ENCODE results near the gene XPC.
"Not testable (repeated sequence)": the region's sequence is repeated elsewhere in the genome, so short reads cannot be mapped to it uniquely, and the experiment has no call there.

Gene XPC

GRCh38 chr3:14178247-14179113, at the start of gene XPC, which contains the start of gene LSM3:
TSS of gene XPC (minus strand) at chr3:14178601. CDS start at chr3:14178568, 33 bp downstream.
TSS of gene LSM3 (plus strand) at chr3:14178817. CDS start at chr3:14178861, 44 bp downstream.
- DNase-seq (ENCODE audit: low read depth): peak; percentile 98

GRCh38 chr3:14227856-14228255, 49.5 kb upstream of the XPC start:
- peak; percentile 64 for DNase-seq (ENCODE audit: low read depth)

- not testable (repeated sequence) for DNase-seq (ENCODE audit: low read depth)
Measured at GRCh38 chr3:14226351-14226750, 48.0 kb upstream of the XPC start.

GRCh38 chr3:14225421-14225820, 47.0 kb upstream of the XPC start:
- DNase-seq (ENCODE audit: low read depth): no peak

- DNase-seq (ENCODE audit: low read depth): peak; percentile 86
Measured at GRCh38 chr3:14224895-14225294, 46.5 kb upstream of the XPC start.

GRCh38 chr3:14223595-14223994, 45.2 kb upstream of the XPC start:
- DNase-seq (ENCODE audit: low read depth): no peak

- peak; percentile 84 for DNase-seq (ENCODE audit: low read depth)
Measured at GRCh38 chr3:14222900-14223594, 44.6 kb upstream of the XPC start.

GRCh38 chr3:14222457-14222856, 44.1 kb upstream of the XPC start:
- no peak for DNase-seq (ENCODE audit: low read depth)

GRCh38 chr3:14221902-14222301, 43.5 kb upstream of the XPC start:
- DNase-seq (ENCODE audit: low read depth): no peak

GRCh38 chr3:14220933-14221332, 42.5 kb upstream of the XPC start:
- no peak for DNase-seq (ENCODE audit: low read depth)

- DNase-seq (ENCODE audit: low read depth): no peak
Measured at GRCh38 chr3:14218355-14218754, 40.0 kb upstream of the XPC start.

- DNase-seq (ENCODE audit: low read depth): no peak
Measured at GRCh38 chr3:14216257-14217048, 38.1 kb upstream of the XPC start.

GRCh38 chr3:14214764-14215163, 36.4 kb upstream of the XPC start:
- DNase-seq (ENCODE audit: low read depth): no peak

- DNase-seq (ENCODE audit: low read depth): no peak
Measured at GRCh38 chr3:14213066-14213774, 34.8 kb upstream of the XPC start.

GRCh38 chr3:14212032-14212431, 33.6 kb upstream of the XPC start:
- DNase-seq (ENCODE audit: low read depth): no peak

GRCh38 chr3:14211621-14212020, 33.2 kb upstream of the XPC start:
- no peak for DNase-seq (ENCODE audit: low read depth)

GRCh38 chr3:14210843-14211594, 32.6 kb upstream of the XPC start:
- peak; percentile 73 for DNase-seq (ENCODE audit: low read depth)

GRCh38 chr3:14210290-14210688, 31.9 kb upstream of the XPC start:
- peak; percentile 51 for DNase-seq (ENCODE audit: low read depth)

GRCh38 chr3:14209581-14210289, 31.3 kb upstream of the XPC start:
- DNase-seq (ENCODE audit: low read depth): peak; percentile 48

- peak; percentile 26 for DNase-seq (ENCODE audit: low read depth)
Measured at GRCh38 chr3:14208977-14209394, 30.6 kb upstream of the XPC start.
